Cardiac fibroblast (primary cell): ENCODE results near the gene TNS3.

Experiments used
- DNase-seq, 2 donors: peaks; one replicate each; pipeline versions ENCODE4 v3.0.0 to v3.0.0-alpha.2; 2010; ENCODE audit warnings: low read depth in 2 of 2
- H3K4me3 ChIP-seq, 2 donors: replicated peaks in 1 of 2; 1 replicate in 1 of 2; 2 replicates in 1 of 2; pipeline ENCODE4 v1.5.1; 2011; ENCODE audit warnings: low read depth in 2 of 2, low read length in 2 of 2, mild to moderate bottlenecking in 2 of 2, moderate library complexity in 1 of 2
- TF ChIP-seq, protein P1 (sequence below): IDR thresholded peaks from one replicate; pipeline ENCODE4 v1.5.1; 2011; ENCODE audit warnings: low read depth, mild to moderate bottlenecking, low read length, inconsistent platforms

TNS3 gene

DNA sequence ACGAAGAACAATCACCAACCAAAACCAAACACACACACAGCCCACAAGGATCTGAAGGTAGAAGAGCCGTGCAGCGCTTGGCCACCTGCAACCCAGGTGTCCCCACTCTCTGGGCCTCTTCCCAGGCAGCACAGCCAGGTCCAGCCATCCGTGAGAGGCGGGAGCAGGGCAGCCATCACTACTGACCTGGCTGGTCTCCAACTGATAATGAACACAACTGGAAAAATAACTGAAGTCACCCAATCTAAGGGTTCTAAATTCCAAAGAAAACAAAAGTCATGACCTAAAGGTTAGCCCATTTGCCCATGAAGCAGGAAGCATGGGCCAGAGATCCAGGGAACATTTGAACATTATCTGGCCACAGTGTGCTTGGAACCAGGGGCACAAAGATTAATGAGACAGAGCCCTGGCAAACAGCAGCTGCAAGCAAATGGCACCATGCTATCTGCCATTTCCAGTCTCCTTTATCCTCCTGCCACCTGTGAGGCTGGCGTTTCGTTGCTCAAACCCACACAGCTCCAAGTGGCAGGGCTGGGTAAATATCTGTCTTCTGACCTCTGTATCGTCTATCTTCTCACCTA is 207.9 kb downstream of the TNS3 start:
- TF ChIP-seq, protein P1, sequence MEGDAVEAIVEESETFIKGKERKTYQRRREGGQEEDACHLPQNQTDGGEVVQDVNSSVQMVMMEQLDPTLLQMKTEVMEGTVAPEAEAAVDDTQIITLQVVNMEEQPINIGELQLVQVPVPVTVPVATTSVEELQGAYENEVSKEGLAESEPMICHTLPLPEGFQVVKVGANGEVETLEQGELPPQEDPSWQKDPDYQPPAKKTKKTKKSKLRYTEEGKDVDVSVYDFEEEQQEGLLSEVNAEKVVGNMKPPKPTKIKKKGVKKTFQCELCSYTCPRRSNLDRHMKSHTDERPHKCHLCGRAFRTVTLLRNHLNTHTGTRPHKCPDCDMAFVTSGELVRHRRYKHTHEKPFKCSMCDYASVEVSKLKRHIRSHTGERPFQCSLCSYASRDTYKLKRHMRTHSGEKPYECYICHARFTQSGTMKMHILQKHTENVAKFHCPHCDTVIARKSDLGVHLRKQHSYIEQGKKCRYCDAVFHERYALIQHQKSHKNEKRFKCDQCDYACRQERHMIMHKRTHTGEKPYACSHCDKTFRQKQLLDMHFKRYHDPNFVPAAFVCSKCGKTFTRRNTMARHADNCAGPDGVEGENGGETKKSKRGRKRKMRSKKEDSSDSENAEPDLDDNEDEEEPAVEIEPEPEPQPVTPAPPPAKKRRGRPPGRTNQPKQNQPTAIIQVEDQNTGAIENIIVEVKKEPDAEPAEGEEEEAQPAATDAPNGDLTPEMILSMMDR, result no peak
- no peak for DNase-seq
- no peak overlapping the region for H3K4me3 ChIP-seq

GRCh38 chr7:47371733-47372368 is 210.1 kb downstream of the TNS3 start:
- H3K4me3 ChIP-seq, result no peak overlapping the region
- peak; percentile 56 to 65 for DNase-seq
- TF ChIP-seq, protein P1, result no peak

DNA sequence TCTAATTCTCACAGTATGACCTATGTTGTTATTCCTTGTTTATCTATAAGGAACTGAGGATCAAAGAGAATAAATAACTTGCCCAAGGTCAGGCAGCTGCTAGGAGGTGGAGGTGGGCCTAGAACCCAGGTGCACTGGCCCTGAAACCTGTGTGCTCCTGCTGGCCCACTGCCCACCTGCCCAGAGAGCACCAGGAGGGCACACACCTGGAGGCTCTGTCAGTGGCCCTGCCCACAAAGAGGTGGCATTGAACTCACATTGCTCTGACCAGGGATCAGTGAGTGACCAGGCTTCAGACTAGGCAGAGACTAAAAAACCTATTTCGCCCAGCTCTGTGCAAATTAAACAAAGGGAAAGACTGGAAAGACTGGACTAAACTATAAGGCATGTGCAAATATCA is 210.6 kb downstream of the TNS3 start:
- no peak for DNase-seq
- no peak overlapping the region for H3K4me3 ChIP-seq
- TF ChIP-seq, protein P1, result no peak

DNA sequence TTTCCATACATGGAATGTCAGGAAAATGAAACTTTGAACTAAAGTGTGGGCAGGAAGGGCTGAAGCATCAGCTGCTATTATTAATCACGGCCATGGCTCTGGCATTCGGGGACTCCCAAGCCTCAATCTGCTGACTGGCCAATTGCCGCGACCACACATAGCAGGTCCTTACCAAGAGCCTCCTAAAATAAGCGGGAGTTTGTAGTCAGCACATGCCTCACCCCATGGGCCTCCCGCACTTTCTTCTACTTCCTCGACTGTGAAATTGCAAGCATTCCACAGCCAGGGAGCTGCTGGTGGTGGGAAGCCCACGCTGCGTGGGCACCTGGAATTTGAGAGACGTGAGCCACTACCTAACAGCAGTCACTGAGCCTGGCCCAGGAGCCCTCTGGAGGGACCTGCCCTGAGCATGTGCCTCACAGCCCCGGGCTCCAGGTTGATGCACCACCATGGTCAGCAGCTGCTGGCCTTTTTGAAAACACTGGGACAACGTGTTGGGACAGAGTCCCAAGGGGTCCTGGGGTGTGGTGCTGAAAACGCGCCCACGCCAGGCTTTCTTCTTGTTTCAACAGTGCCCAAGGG is 211.4 kb downstream of the TNS3 start:
- TF ChIP-seq, protein P1, result no peak

DNA sequence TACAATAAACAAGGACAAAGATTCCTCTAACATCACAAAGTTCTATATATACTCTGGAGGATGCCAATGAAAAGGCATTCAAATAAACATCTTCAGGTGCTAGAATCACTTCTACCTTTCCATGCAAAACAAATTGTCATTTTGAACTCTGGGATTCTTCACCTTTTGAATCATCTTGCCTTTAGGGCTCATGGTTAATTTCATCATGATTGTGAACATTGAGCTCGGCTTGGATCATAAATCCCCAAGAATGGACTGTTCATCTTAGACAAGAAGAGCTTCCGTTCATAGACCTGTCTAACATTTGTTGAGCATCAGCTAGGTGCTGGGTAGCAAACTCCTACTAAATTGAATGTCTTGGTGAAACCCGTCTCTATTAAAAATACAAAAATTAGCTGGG is 212.2 kb downstream of the TNS3 start:
- TF ChIP-seq, protein P1, result no peak
- no peak for DNase-seq
- no peak overlapping the region for H3K4me3 ChIP-seq

More for the DNA sequence above, 211.4 kb downstream of the TNS3 start:
- H3K4me3 ChIP-seq, result no peak overlapping the region
- no peak for DNase-seq

DNA sequence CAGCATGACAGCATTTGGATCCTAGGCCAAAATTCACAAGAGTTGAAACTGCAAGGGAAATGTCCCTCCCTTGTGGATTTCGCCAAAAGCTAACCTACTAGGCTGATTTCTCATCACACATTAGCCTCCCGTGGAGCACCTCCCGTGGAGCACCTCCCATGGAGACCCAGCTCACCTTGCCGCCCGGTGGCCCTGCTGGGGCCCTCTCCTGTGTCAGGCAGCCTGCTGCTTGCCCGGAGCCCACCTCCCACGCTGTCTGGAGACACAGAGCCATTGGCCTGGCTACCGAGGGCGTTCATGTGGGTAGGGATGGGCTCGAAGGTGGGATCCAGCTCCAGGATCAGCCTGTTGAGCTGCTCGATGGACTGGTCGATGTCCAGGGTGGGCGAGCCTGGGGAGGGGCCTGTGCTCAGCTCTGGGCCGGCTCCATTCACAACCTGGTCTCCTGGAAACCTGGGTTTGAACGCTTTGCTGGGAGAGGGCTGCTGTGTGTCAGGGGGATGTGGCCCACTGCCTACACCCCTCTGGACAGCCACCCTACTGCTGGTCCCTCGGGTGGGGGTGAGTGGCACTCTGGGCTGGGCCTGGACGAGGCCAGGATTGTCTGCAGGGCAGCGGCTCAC is 213.6 kb downstream of the TNS3 start:
- no peak overlapping the region for H3K4me3 ChIP-seq
- TF ChIP-seq, protein P1, result no peak
- no peak for DNase-seq
